HG02852 (cell line): Measurements from ENCODE around the gene RCOR3.
"Not testable (repeated sequence)": the region's sequence is repeated elsewhere in the genome, so short reads cannot be mapped to it uniquely, and the experiment has no call there.

Experiments used
- ATAC-seq: cut with Tn5 transposase; IDR thresholded peaks from one replicate; pipeline ENCODE4 v1.9.1; 2021; ENCODE audit warnings: mild to moderate bottlenecking, moderate library complexity; ENCODE audit not compliant: unreplicated experiment

The RCOR3 gene

DNA sequence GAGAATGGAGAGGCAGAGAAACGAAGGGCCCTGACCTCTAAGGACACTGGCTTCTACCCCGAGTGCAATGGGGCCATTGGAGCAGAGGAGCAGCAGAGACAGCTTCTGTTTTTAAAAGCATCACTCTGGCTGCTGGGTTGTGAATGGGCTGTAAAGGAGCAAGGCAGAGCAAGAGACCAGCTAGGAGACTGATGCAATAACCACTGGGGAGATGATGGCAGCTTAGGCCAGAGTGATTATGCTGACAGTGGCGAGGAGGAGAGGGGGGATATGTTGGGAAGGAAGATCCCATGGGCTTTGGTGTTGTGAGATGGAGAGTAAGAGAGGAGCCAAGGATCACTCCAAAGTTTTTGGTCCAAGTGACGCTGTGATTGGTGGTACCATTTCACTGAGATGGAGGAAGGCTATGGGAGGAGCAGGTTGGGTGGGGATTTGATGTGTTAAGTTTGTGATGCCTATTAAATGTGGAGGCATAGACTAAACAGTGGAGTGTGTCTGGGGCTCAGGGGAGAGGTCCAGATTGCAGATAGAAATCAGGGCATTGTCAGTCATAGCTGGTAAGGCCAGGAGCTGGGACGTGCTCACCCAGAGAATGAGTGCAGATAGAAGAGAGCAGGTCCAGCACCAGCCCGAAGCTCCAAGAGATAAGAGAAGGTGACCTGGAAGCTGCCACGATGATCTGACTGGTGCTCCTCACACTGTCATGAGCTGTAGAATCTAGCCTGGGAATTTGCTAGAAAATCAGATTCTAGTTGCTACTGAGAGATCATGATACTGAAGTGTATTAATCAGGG lies 78.5 kb downstream of the RCOR3 start:
- ATAC-seq = no peak

DNA sequence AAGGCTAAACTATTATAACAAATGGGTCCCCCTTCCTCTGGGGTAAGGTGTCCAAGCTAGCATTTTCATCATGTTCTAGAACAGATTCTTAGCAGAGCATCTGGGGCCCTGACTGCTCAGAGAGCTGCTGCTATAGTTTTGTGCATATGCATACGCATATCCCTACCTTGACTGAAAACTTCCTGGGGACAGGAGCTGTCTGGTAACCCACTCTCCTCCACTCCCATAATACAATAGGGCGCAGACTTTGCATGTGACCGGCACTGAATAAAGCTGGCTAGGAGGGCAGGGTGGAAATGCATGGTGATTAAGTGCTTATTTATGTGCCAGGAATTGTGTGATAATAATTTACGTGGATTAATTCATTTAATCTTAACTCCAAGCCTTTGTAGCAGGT lies 79.1 kb downstream of the RCOR3 start:
- no peak for ATAC-seq

DNA sequence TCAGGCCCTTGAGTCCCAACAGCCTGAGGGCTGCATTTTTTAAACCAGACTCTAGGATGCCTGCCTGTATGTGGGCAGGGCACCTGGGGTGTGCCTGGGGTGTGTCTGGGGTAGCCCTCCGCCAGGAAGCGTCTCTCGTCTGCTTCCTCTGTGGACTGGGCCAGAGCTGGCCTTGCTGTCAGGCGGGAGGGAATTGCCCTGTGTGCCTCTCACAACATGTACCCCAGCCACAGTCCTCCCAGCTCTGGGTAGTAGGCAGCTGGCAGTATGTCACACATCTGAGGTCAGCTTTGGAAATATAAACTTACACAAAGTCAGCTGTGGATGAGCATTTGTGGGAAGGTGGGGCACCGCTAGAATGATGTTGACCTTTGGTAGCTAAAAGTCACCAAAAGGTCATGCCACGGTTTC lies 80.5 kb downstream of the RCOR3 start:
- ATAC-seq = no peak

DNA sequence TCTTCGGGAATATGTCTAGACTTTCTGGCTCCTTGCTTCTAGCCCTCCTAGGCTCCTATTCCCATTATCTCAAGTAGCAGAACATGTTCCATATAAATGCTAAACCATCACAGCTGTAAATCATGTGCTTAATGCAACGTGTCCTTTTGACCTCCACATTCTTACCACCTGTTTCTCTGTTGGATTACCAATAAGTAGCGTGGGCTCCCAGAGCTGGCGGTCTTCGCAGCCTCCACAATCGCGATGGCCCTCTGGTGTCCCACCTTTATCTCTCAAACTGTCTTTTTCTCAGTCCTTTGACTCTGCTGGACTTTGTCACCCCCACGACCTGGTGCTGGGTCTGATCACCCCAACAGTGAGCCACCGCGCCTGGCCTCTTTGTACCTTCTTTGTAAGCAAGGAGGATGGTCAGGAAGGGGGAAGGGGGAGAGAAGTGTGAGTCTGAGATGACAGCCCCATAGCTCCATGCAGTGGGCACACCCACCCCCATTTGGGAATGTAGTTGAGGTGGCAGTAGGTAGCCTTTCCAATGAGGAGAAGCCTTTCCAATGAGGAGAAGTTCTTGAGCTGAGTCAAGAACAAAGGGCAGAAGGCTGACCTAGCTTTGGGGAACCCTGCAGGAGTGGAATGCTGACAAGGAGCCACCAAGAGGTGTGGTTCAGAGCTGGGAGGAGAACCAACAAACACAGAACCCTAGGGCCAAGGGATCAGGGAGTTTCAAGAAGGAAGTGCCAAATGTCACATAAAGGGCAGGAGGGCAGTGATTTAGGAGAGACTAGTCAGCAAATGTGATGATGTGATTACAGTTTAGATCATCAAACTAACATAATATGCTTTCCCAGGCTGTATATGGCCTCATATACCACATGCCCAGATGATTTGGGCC lies 81.7 kb downstream of the RCOR3 start:
- ATAC-seq = no peak

DNA sequence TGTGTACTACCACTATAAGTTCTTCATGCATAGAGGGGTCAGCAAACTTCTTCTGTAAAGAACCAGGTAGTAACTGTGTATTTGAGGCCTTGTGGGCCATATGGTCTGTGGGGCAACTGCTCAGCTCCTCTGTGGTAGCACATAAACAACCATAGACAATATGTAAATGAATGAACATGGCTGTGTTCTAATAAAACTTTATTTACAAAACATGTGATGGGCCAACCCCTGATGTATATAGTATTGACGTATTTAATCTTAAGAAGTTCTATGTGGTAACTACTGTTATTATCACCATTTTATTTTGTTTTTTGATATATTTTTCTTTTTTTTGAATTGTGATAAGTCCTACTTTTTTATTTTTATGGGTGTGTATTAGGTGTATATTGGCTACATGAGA lies 82.8 kb downstream of the RCOR3 start:
- no peak for ATAC-seq

DNA sequence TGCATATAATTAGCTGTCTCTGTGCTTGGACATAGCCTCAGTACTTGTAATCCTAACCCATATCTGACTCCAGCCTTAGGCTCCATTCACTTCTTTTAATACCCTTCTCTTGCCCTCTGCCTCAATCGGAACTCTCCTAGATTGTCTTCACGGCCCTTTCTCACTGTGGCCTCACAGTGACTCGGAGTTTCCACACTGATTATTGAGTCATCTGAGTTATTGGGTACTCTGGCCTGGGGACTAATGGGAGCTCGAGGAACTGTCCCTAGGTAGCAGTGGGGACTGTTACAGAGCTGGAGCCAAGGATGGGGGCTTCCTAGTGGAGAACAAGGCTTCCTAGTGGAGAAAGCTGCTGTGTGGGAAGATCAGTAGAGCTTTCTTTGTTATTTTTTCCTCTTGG lies 84.4 kb downstream of the RCOR3 start:
- ATAC-seq = no peak

DNA sequence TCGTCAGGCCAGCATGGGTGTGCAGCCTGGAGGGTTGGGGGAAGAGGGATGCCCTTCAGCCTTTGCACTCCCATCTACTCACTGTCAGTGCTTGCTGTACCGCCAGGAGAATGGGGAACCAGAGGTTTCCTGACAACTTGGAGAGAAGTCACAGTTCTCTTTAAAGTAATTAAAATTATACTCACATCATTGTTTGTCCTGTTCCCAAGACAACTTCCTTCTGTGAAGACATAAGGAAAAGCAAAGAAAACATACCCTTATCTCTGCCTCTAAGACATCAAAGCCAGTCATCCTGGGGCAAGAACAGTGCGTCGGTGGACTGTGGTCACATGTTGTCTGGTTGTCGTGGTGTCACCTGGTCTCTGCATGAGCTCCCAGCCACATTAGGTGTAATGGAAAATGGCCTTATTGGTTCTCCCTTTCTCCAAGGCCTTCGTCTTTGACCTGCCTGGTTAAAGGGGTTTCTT lies 85.0 kb downstream of the RCOR3 start:
- ATAC-seq = no peak

DNA sequence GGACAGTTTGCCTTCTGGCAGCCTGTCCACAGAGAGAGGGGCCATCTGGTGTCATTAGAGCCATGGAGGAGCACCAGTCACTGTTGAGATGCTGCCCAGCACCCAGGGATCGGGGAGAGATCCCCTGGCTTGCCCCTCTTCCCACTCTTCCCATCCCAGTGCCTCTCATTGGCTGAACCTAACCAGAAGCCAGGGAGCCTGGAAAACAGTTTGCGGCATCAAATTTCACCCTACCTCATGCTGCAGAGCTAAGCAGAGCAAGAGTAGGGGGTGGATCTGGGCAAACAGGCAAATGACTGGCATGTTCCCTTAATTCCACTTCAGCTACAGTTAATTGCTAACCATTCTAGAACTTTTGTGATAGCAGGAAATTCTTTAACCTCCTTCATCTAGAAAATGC lies 86.6 kb downstream of the RCOR3 start:
- no peak for ATAC-seq

DNA sequence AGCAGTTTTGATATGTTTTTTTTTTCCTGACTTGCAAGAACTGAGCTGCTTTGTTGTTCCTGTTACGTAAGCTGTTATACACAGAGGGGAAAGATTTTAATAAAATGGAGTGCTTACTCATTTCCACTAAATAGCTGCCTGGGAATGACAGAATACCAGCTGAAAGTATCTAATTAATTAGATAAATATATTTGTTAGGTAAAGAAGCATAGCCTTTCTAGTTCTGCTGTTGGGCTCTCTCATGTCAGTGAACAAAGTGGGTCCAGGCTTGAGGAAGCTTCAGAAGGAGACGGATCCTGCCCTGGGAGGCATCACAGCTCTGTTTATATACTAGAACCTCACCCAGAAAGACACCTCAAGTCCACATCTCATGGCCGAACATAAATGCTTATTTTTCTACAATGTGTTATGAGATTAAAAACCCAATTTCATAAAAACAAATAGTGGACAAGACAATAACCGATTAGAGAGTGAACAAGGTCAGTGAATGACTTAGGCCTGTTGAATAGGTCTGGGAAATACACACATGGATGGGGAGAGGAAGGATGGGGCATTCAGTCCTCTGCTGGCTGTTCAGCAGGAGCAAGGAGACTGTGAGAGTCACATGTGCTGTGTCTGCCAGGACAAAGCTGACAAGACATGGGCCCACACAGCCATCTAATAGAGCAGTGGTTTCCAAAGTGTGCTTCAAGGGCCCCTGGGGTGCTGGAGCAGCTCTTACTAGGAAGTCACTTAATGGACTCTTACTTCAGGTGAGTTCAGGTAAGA lies 88.1 kb downstream of the RCOR3 start:
- ATAC-seq = no peak

DNA sequence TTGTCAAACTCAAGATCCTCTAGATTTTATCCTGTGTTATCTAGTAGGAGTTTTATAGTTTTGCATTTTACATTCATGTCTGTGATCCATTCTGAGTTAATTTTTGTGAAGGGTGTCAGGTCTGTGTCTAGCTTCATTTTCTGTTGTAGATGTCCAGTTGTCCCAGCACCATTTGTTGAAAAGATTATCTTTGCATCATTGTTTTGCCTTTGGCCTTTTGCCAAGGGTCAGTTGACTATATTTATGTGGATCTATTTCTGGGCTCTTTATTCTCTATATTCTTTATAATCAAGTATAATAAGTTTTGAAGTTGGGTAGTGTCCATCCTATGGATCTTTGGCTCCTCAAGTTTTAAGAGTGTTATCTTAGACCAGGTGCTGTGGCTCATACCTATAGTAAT lies 89.4 kb downstream of the RCOR3 start:
- no peak for ATAC-seq

DNA sequence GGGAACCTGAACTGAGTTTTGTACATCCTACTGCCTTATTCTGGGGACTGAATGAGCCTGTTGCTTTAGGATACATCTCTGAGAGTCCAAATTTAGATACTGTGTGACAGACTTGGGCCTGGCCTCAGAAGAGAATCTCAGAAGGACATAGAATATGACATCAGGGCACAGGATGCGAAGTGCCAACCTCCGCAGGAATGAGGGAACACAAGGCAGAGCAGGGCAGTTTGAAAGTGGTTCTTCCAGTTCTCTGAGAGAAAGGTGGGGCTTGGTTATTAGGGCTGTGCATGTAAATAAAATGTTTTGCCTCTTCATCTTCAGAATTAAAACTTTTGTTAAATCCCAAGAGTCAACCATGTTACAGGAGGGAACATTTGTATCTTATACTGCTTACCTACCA lies 90.6 kb downstream of the RCOR3 start:
- no peak for ATAC-seq

DNA sequence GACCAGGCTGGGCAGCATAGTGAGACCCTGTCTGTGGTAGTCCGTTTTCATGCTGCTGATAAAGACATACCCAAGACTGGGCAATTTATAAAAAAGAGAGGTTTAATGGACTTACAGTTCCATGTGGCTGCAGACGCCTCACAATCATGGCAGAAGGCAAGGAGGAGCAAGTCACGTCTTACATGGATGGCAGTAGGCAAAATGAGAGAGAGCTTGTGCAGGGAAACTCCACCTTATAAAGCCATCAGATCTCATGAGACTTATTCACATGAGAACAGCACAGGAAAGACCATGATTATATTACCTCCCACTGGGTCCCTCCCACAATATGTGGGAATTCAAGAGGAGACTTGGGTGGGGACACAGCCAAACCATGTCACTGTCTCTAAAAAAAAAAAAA lies 92.9 kb downstream of the RCOR3 start:
- ATAC-seq = not testable (repeated sequence)

DNA sequence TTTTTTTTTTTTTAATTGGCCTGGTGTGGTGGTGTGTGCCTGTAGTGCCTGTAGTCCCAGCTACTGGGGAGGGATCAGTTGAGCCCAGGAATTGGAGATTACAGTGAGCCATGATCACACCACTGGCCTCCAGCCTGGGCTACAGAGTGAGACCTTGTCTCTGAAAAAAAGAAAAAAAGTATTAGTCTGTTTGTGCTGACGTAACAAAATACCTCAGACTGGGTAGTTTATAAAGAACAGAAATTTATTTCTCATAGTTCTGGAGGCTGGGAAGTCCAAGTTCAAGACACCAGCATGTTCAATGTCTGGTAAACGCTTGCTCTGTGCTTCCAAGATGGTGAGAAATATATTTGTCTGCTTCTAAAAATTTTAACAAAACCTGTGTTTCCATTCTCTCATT lies 93.3 kb downstream of the RCOR3 start:
- no peak for ATAC-seq

DNA sequence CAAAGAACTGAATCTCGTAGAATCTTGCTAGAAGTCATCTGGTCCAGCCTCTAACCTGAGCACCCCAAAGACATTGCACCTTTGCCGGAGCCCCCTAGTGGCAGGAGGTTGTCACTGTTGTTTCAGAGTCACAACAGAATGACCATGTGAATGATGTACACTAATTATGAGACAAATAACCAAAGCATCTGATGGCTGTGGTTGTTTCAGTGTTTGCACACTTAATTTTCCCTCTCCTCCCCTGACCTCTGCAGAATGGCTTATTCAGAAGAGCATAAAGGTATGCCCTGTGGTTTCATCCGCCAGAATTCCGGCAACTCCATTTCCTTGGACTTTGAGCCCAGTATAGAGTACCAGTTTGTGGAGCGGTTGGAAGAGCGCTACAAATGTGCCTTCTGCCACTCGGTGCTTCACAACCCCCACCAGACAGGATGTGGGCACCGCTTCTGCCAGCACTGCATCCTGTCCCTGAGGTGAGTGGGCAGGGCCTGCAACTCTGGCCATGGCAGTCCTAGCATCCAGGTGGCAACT lies 93.9 kb downstream of the RCOR3 start:
- ATAC-seq = peak; percentile 93

DNA sequence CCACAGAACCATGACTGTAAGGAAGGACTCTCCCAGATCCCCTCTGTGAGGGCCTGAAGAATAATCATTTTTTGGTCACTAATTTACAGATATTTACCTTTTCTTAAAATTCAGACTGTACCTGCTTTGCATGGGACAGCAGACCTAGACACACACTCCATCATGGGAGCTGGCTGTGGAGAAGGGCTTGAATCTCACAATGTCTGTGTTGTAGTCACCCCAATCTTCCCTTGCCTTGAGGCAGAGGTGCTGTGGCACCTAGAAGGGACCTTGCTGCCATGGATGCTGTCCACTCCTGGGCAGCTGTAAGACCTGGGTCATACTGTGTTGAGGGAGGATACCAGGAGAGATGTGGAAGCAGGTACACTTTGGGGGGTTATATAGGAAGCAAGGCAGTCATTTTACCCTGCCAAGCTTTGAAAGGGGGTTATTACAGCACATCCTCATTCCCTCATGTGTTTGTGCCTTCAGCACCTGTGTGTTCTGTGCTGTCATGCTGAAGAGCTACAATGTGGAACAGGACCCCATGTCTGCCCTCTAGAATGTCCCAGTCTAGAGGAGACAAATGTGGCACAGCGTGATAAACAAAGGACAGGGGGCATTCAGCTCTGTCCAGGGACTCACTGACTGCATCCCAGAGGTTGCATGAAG lies 94.5 kb downstream of the RCOR3 start:
- no peak for ATAC-seq

DNA sequence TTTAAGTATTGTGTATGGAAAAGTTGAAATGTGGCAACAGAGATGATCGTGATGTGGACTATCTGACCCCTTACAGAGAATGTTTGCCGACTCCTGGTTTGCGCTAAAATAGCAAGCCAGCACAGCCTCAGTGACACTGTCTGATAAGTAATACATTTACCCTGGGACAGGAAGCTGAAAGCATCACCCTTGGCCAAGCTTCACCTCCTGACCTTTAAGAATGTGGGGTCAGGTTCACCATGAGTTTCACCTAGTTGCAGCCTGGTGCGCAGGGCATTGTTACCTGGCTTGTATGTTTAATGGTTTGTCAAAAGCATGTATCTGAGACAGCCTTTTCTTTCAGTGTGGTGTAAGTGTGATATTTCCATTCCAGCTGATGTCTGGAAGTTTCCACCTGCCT lies 96.7 kb downstream of the RCOR3 start:
- no peak for ATAC-seq

DNA sequence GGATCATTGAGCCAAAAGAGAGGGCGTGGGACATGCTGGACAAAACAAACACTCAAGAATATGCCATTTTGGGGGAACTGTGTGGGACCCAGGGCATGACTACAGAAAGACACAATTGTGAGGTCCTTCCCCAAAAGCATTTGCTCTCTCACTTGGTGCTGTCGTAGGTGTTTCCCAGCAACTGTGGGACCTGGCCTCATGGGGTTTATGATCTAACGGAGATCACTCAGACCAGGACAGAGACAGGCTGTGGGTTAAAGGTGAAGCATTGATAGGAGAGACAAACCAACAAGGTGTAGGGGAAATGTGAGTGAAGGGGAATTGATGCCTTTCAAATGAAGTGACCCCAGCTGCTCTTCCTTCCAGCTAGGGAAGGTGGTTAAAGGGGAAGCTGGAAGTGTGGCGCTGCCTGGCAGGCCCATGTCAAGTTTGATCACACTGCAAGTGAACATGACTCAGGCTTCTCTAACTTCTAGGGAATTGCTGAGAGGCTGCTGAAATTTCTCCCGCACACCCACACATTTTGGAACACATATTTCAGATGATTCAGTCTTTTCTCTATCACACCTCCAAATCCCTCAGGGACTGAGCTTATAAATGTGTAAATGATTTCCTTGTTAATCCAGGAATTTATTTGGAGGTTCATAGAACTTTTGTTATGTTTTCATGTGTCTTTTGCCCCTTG lies 97.7 kb downstream of the RCOR3 start:
- no peak for ATAC-seq

DNA sequence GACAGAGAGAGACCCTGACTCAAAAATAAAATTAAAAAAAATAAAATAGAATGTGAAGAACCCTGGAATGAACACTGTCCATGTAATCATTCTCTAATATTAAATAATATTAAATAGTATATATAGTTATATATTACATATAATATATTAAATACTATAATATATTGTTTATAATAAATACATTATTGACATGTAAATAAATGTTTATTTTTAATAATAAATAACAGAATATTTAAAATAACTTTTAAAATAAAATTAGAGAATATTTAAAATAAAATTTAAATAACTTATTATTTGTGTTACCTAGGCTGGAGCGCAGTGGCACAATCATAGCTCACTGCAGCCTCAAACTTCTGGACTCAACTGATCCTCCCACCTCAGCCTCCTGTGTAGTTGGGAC lies 99.5 kb downstream of the RCOR3 start:
- no peak for ATAC-seq

DNA sequence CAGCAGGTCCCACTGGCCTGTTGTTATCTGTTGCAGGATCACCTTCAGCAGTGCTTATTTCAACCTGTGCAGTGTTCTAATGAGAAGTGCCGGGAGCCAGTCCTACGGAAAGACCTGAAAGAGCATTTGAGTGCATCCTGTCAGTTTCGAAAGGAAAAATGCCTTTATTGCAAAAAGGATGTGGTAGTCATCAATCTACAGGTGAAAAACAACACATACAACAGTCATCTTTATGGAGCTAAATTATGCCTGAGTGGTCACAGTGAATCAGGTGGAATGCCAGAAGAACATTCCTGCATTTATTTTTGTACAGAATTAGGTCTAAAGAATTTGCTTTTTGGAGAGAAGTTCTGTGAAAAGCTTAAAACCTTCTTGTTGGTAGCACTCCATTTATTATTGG lies 100.7 kb downstream of the RCOR3 start:
- ATAC-seq = no peak

DNA sequence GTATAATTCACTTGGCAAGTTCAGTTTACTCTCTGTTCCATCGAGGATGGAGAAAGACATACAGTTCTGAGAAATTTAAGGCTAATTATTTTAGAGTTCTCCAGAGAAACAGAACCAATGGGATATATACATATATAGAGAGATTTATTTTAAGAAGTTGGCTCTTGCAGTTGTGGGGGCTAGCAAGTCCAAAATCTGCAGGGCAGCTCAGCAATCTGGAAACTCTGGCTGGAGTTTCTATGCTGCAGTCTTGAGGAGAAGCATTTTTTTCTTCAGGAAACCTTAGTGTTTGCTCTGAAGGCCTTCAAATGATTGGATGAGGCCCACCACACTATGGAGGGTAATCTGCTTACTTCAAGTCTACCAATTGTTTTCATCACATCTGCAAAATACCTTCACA lies 102.0 kb downstream of the RCOR3 start:
- ATAC-seq = no peak
